Testis (tissue), 3 donors: ENCODE data around the gene MAFB. TPM values are rescaled to one million over a fixed set of nuclear protein-coding genes. Genes with fewer than 3 reads are reported as not detected.

ENCODE experiments used
- DNase-seq: peaks from one replicate; pipeline ENCODE4 v3.0.0-alpha.2; 2019
- H3K27ac ChIP-seq, 2 donors: fragments of 200-600 bp; sonication (generic); one replicate each; pipeline ENCODE4 v1.5.1; 2019
- H3K27me3 ChIP-seq: fragments of 200-600 bp; sonication (generic); one replicate; pipeline ENCODE4 v1.5.1; 2019
- H3K36me3 ChIP-seq: fragments of 200-600 bp; sonication (generic); one replicate; pipeline ENCODE4 v1.5.1; 2017; ENCODE audit warnings: low read depth; ENCODE audit errors: missing control alignments
- H3K4me1 ChIP-seq: fragments of 200-600 bp; sonication (generic); one replicate; pipeline ENCODE4 v1.5.1; 2019
- H3K4me3 ChIP-seq, 2 donors: fragments of 200-600 bp; sonication (generic); one replicate each; pipeline ENCODE4 v1.5.1; 2017 to 2019
- H3K9me3 ChIP-seq: fragments of 200-600 bp; sonication (generic); one replicate; pipeline ENCODE4 v1.5.1; 2017
- POLR2A ChIP-seq: fragments of 450-650 bp; IDR thresholded peaks from one replicate; pipeline ENCODE4 v1.6.1; 2017; ENCODE audit warnings: antibody characterized with exemption, mild to moderate bottlenecking, moderate library complexity
- WGBS, 2 donors: methylation state at CpG; one replicate each; pipeline ENCODE4 v1.1.5; 2018; 5-methylcytosine and 5-hydroxymethylcytosine counted together
- intact Hi-C: fragments of 100-400 bp; cut with DNase I; formaldehyde crosslinking; loops from one replicate; pipeline ENCODE4 v1.15.1; 2023; ENCODE audit warnings: low total_unique reads
- polyA plus RNA-seq: library from polyadenylated mRNA; stranded (reverse); fragments of 350-450 nt; fragmentation: Illumina TruSeq; extraction: RNeasy Lipid Tissue Mini Kit (QIAGEN cat#74804); gene quantifications from one replicate; pipeline ENCODE4 v1.2.3, GENCODE V29; 2014; ENCODE audit warnings: low read depth, low replicate concordance; ENCODE audit not compliant: insufficient read depth
- total RNA-seq, 2 donors: library from RNA; depleted of rRNA; stranded (reverse); fragments of >200 nt; gene quantifications; one replicate each; pipeline ENCODE4 v1.2.3, GENCODE V29; 2016
- TF ChIP-seq, protein P1 (sequence below), 3 experiments: fragments of 450-650 bp in 2 of 3; fragments of 200-600 bp in 1 of 3; sonication (generic) in 1 of 3; IDR thresholded peaks; one replicate each; pipeline ENCODE4 v1.5.1; 2016 to 2019; ENCODE audit warnings: antibody characterized with exemption in 3 of 3, mild to moderate bottlenecking in 2 of 3, moderate library complexity in 1 of 3

The MAFB gene
- total and polyA plus RNA-seq, 3 donors from 2014 or later = 9.3 to 17.7 (median 11.6) TPM

DNA sequence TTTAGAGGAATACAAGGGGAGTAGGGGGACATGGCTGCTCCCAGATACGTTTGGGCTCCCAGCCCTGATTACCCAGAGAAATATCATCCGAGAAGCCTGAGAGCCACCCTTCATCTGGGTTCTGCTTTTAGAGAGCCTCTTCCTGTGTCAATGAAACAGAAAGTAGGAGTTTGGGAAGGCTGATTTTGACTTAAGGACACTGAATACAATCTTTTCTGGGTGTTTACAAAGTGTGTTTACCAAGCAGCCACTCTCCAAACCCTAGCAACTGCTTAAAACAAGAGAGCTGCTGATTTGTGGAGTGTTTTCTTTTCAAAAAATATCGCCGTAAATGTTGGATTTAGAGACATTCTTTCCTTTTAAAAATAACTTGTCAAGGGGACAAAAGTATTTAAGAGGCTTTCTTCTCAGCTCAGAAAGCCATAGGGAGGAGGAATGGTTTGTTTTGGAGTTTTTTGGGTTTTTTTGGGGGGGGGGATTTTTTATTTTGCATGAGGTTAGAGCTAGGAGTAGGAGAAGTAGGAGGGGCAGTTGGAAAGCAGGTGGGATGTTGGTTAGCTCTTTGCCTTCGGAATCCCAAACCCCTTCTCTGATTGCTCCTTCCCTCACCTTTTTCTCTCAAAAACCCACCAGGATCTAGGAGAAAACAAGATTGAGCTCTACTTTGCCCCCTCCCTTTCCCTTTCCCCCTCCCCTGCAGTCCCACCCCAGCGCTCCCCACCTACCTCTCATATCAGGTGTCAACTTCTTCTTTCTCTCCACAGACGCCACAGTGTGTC is 12.4 kb downstream of the MAFB start:
- TF ChIP-seq, protein P1, sequence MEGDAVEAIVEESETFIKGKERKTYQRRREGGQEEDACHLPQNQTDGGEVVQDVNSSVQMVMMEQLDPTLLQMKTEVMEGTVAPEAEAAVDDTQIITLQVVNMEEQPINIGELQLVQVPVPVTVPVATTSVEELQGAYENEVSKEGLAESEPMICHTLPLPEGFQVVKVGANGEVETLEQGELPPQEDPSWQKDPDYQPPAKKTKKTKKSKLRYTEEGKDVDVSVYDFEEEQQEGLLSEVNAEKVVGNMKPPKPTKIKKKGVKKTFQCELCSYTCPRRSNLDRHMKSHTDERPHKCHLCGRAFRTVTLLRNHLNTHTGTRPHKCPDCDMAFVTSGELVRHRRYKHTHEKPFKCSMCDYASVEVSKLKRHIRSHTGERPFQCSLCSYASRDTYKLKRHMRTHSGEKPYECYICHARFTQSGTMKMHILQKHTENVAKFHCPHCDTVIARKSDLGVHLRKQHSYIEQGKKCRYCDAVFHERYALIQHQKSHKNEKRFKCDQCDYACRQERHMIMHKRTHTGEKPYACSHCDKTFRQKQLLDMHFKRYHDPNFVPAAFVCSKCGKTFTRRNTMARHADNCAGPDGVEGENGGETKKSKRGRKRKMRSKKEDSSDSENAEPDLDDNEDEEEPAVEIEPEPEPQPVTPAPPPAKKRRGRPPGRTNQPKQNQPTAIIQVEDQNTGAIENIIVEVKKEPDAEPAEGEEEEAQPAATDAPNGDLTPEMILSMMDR (IDR thresholded peaks at IDR 0.05) = no peak
- TF ChIP-seq POLR2A = no peak
- H3K36me3 ChIP-seq = no peaks in the 10 kb centered on the region
- no peaks in the 10 kb centered on the region for H3K9me3 ChIP-seq
- H3K4me1 ChIP-seq = peaks cover 3% of the 10 kb centered on the region
- intact Hi-C loops = no loop called here
- H3K4me3 ChIP-seq = no peak overlapping the region
- no peak overlapping the region for H3K27ac ChIP-seq
- H3K27me3 ChIP-seq = no peaks in the 10 kb centered on the region
- WGBS, 2 donors = 53 to 55% methylated on average over 7 of the region's 7 CpGs
- DNase-seq = no peak

GRCh38 chr20:40675599-40676221 is 13.3 kb downstream of the MAFB start:
- H3K27me3 ChIP-seq = no peaks in the 10 kb centered on the region
- TF ChIP-seq POLR2A = no peak
- TF ChIP-seq, protein P1 (IDR thresholded peaks at IDR 0.05) = no peak
- no peak overlapping the region for H3K4me3 ChIP-seq
- DNase-seq = no peak
- 72 to 85% methylated on average over 5 of the region's 5 CpGs for WGBS, 2 donors
- H3K4me1 ChIP-seq = peaks cover 3% of the 10 kb centered on the region
- H3K9me3 ChIP-seq = no peaks in the 10 kb centered on the region
- intact Hi-C loops = no loop called here
- H3K27ac ChIP-seq = no peak overlapping the region
- no peaks in the 10 kb centered on the region for H3K36me3 ChIP-seq

DNA sequence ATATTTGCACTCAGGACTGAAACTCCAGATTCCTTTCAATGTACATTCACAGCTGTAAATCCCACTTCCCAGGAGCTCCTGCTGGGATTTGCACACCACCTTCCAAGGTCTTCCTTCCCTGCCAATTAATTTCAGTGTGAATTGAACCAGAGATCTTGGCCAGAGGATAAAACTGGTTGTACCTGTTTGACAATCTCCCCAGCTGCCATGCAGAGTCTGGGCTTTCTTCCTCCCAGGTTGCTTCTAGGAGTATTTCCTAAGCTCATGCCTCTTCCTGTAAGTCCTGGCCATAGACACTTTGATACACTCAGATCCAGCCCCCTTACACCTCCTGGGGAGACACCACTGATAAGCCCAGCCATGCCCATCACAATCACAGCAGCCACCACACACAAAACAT is 15.6 kb downstream of the MAFB start:
- Histone ChIP-seq H3K4me1 (peaks cover 3% of the 10 kb centered on the region), H3K27ac (no peak overlapping the region)
- no peak for DNase-seq

DNA sequence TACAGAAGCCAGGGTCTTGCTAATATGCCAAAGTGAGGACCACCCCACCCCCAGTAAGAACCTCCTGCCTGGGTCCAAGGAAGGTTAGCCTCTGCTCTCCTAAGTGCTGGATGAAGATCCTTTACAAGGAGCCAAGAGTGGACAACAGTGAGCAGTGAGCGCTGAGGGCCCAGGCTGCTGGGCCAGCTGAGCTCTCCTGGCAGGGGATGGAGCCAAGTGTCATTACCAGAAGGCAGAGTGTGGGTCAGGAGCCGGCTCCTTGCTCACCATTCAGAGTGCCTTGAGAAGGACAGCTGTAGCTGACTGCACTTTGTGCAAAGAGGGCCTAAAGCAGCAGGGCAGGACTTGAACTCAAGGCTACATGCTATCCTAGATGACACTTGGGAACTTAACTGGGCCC is 16.9 kb downstream of the MAFB start:
- H3K27ac ChIP-seq = no peak overlapping the region
- no peak overlapping the region for H3K4me3 ChIP-seq
- H3K9me3 ChIP-seq = no peaks in the 10 kb centered on the region
- no peaks in the 10 kb centered on the region for H3K27me3 ChIP-seq
- 78 to 90% methylated on average over 1 to 2 of the region's 2 CpGs for WGBS, 2 donors
- peaks cover 3% of the 10 kb centered on the region for H3K4me1 ChIP-seq
- no peak for DNase-seq
- H3K36me3 ChIP-seq = no peaks in the 10 kb centered on the region
- TF ChIP-seq, protein P1 (IDR thresholded peaks at IDR 0.05) = no peak
- intact Hi-C loops = no loop called here

More for the DNA sequence above, 15.6 kb downstream of the MAFB start:
- TF ChIP-seq POLR2A = no peak
- TF ChIP-seq, protein P1 (IDR thresholded peaks at IDR 0.05) = no peak
- no peaks in the 10 kb centered on the region for H3K36me3 ChIP-seq
- no peaks in the 10 kb centered on the region for H3K9me3 ChIP-seq
- intact Hi-C loops = no loop called here
- H3K4me3 ChIP-seq = no peak overlapping the region
- H3K27me3 ChIP-seq = no peaks in the 10 kb centered on the region

DNA sequence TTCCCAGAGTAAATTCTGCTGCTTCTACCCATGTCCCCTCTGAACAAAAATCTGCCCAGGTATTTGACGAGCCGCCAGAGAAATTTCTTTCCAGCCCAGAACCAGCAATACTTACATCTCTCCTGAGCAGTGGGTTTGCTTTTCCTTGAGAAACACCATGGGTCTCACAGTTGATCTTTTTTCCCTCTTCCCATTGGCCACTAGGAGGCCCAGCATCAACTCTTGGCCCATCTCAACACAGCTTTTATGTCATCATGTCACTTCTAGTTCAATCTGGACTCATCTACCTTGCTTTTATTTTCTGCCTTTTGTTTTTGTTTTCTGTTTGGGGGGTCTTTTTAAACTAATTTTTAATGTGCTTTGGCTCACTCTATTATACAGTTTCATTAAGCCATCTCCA is 18.8 kb downstream of the MAFB start:
- Histone ChIP-seq H3K4me1 (no peaks in the 10 kb centered on the region), H3K27ac (no peak overlapping the region), H3K36me3 (no peaks in the 10 kb centered on the region), H3K4me3 (no peak overlapping the region), H3K27me3 (no peaks in the 10 kb centered on the region), H3K9me3 (no peaks in the 10 kb centered on the region)
- 98 to 100% methylated on average over 2 of the region's 2 CpGs for WGBS, 2 donors
- no peak for DNase-seq
- intact Hi-C loops = no loop called here
- TF ChIP-seq POLR2A = no peak
- TF ChIP-seq, protein P1 (IDR thresholded peaks at IDR 0.05) = no peak
